ENCODE results near the gene ACOX1.

ACOX1 gene

DNA sequence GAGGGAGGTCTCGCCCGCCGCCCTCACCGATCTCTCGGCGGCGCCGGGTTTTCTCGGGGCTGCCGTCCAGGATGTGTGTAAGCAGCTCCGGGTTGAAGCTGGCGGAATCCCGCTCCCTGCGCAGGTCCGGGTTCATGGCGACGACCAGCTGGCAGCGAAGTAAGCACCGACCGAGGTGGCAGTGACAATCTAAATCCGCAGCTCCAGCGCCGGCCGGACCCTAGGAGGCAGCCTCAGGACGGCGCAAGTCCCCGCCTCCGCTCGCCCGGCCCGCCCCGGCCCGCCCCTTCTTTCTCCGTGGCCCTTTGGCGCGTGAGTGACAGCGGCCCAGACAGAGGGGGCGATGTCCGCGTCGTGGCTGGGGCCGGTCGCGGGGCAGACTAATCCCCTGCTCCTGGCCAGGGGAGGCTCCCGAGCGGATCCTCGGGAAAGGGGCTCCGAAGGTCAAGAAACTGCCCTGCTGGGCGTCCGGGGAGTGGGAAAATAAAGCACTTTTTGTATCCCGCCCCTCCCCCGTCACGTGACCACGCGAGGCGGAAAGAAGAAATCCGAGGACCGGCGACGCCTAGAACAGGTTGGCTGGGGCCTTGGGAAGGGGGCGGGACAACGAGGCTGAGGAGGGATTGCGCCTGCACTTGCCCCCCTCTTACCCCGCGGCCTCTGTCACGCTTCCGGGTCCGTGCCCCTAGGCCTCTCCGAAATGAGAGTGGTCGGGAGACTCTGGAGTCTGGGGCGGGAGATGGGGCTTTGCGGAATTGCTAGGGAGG lies at the start of gene ACOX1, which contains the start of gene TEN1:
Gene ACOX1, minus strand, starts transcription at position 229 of the 767 bp plus-strand sequence. Its CDS starts 93 bp downstream, at position 136.
Gene TEN1, plus strand, starts transcription at position 303 of the 767 bp plus-strand sequence. CDS start 6,953 bp downstream, outside the sequence.
- DNase-seq (ENCODE audit: low spot score) = peak; percentile 95

DNA sequence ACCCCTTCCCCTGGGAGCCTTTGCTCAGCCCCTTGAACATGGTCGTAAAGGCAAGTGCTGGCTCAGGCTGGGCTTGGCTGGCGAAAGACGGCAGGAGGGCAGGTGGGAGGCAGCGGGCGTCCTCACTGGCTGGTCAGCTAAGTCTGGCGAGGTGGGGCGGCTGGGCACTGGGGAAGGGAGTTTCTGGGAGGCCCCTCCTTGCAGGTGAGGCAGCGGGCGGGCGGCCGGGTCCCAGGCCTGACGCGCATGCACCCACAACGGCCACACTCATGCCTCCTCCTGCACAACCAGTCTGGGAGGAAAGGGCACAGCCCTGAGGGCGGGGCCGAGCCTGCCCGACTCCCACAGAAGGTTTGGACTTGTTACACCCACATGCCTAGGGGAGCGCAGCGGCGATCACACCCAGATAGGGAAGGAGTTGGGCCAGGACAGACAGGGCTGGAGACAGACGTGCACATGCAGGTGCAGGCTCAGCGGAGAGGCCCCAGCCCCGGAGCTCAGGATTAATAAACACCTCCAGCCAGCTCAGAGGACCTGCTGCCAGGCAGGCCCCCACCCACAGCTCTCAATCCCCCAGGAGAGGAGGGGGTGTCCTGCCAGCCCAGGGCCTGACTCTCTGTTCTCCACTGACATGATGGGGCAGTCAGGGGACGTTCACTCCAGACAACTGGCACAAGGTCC lies 48.3 kb upstream of the ACOX1 start, which contains the start of gene EVPL:
Gene EVPL, minus strand, starts transcription at position 148 of the 681 bp plus-strand sequence. Its CDS starts 108 bp downstream, at position 40.
- no peak for DNase-seq (ENCODE audit: low spot score)

DNA sequence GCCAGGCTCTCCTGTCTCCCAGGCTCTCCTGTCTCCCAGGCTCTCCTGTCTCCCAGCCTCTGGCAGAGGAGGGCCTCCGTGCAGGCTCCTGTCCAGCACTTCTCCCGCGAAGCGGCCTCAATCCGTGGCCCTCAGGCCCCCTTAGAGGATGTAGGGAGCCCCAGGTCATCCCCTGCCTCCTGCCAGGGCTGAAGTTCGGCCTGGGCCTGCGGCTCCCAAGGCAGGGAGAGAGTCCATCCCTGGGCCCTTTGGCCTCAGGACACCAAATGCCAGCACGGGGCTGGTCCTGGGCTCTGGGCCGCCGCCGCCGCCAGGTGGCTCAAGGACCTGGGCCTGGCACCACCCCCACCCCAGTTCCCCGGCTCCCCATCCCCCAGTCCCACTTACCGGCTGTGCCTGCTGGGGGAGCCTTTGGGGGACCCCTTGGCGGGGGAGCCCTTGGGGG lies 47.8 kb upstream of the ACOX1 start:
- DNase-seq (ENCODE audit: low spot score) = no peak

DNA sequence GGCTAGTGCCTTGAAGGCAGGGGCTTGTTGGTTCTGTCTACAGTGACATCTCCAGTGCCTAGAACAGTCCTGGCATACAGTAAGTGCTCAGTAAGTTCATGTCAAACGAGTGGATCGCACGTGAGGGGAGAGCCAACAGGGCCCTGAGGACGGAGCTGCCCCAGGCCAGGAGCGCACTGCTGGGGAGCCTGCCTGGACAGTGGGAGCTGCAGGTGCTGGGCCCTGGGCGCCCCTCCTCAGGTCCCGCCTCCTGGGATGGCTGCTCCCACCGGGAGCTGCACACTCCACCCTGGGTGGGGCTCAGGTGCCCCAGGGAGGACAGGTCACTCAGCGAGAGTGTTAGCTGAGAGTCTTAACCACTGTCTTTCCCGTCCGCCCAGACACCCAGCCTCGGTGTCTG lies 46.3 kb upstream of the ACOX1 start:
- DNase-seq (ENCODE audit: low spot score) = no peak

DNA sequence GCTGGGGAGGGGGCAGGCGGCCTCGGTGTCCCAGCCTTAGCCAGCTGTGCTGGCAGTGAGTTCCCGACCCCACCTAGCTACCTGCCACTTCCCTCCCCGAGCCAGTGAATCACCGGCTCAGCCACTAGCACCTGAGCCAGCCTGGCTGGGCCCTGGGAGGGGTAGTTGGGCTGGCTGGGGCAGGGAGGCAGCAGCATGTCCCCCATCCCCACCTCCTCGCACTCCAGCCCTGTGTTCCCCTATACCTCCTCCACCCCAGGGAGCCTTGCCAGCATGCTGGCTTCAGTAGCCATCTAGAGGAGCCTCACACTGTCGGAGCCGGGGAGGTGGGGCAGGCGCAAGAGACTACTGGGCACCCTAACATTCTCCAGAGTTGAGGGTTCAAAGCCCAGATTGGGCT lies 45.4 kb upstream of the ACOX1 start:
- no peak for DNase-seq (ENCODE audit: low spot score)

DNA sequence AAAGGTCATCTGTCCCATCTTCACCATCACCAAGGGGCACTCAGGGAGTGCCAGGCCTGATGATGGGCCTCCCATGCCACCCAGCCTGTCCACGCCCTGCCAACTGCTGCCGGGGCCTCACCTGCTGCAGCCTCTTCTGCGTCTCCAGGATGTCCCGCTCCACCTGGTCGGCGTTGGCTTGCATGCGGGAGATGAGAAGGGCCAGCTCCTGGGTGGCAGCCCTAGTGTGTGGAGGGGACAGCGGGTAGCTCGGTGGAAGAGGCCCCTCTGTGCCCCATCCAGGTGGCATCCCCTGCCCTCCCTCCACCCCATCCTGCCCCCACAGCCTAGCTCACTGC lies 44.9 kb upstream of the ACOX1 start:
- DNase-seq (ENCODE audit: low spot score) = no peak

DNA sequence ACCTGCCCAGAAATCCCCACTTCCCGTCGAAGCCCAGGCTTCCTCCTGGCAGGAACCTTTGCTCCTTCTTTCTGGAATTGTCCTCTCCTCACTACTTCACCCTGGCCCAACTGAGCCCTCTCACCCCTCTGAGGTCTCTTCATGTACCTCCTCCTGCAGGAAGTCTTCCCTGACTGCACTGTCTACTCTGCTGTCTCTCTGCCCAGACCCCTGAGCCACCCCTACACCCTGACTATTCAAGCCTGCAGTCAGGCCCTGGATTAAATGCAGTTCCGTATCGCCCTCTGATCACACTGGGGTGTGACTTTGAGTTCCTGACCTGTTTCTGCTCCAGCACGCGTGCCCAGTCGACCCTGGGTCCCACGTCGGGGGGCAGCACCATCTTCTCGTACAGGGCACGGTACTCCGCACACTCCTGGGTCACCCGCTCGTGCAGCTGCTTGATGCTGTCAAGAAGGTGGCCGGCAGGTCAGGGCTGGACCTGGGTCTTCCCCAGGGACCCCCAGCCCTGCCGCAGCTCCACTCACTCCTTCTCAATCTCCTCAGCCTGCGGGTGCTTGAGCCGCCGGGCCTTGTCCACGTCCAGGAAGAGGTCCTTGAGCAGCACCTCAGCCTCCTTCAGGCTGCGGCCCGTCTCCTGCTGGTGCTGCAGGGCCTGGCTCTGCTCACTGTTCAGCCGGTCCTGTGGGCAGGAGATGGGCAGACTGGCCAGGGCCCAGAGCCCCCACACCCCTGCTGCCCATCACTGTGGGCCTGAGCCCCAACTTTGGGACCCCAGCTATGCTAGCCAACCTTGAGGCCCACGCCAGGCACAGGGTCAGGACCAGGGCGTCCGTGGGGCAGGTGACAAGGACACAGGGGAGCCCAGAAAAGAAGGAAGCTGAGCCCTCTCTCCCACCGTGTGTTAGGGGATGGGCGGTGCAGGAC lies 44.3 kb upstream of the ACOX1 start:
- DNase-seq (ENCODE audit: low spot score) = no peak

DNA sequence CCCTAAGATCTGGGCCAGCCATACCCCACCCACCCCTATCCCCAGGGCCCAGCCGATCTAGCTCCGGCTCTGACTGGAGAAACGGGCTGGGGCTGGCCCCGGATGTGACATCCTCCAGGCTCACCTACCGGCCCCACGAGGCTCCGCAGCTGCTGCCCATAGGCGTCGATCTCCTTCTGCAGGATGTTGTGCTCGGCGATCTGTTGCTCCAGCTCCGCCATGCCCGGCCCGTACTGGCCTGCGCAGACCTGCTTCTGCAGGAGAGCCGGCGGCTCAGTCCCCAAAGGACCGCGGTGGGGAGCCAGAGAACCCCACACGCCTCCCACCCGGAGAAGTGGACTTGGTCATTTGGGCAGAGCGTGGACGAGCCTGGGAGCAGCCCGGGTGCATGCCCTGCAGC lies 43.3 kb upstream of the ACOX1 start:
- no peak for DNase-seq (ENCODE audit: low spot score)

DNA sequence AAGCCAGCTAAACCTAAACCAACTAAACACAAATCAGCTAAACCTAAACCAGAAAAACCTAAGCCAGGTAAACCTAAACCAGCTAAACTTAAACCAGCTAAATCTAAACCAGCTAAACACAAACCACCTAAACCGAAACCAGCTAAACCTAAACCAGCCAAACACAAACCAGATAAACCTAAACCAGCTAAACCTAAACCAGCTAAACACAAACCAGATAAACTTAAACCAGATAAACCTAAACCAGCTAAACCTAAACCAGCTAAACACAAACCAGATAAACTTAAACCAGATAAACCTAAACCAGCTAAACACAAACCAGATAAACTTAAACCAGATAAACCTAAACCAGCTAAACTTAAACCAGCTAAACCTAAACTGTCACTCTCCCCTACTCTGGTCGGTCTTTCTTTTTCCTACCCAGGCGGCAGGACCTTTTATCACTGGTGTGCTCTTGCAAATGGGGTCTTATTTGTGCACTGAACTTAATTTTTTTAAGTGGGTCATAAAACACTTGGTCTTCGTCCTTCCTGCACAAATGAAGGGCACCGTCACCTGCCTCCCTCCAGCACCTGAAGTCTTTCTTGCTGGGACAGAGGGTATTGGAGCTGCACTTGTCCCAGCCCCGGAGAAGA lies 41.0 kb upstream of the ACOX1 start:
- DNase-seq (ENCODE audit: low spot score) = no peak

DNA sequence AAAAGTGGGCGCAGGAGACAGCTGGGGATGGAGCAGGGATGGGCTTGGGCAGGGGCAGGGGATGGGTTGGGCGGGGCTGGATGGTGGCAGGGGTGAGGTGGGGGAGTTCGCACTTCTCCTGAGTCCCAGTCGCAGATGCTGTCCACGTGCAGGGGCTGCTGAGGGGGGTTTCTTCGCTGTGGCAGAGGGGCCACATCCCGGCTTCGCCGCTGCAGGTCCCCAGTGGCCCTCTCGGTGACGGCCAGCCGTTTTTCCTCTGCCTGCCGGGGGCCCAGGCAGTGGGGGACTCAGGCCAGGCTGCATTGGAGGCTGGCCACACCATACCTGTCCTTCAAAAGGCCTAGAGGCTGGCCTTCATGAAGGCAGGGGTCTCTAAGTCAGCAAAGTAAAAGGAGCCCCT lies 39.8 kb upstream of the ACOX1 start:
- DNase-seq (ENCODE audit: low spot score) = no peak

DNA sequence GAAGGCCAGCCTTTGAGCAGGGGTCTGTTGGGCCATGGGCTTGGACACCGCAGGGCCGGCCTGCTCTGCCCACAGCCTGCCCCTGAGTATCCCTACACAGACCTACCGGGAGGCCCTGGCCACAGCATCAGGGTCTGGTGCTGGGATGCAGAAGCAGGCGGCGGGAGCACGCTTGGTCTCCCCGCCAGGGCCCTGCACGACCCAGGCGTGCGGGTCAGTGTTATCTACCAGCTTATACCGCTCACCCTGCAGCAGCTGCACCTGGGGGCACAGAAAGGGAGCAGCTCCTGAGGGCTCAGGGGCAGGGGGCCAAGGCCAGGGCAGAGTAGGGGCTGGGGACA lies 39.3 kb upstream of the ACOX1 start:
- no peak for DNase-seq (ENCODE audit: low spot score)

DNA sequence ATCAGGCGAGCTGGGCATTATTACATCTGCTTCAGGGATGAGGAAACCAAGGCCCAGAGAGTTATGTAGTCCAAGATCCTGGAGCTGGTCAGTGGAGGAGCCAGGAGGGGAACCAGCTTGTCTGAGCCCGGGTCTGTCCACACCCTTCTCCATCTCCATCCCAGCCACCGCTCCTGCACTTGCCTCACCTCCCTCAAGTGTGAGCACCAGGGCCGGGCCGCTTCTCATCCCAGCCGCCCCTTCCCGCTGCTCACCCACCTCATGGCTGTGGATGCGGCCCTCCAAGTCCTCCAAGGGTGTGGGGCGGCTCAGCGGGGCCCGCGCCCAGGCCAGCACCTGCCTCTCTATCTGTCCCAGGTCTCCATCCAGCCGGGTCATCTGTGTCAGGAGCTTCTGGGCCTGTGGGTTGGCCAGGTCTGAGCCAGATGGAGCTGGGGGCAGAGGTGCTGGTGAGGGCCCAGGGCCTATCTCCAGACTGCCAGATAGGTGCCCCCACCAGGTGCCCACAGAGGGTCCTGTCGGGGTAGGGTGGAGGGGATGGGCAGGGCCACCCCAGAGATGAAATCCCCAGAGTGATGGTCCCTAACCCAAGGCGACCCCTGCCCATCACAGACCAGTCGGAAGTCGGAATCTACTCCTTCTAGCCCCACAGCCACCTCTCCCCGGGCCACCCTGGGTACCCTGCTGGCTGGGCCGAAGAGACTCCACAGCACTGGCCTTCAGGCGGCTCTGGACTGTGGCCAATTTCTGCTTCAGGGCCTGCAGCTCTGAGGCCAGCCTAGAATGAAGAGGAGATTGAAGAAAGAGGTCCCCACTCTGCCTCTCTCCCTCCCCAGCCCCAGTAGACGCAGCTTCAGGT lies 38.7 kb upstream of the ACOX1 start:
- DNase-seq (ENCODE audit: low spot score) = no peak

DNA sequence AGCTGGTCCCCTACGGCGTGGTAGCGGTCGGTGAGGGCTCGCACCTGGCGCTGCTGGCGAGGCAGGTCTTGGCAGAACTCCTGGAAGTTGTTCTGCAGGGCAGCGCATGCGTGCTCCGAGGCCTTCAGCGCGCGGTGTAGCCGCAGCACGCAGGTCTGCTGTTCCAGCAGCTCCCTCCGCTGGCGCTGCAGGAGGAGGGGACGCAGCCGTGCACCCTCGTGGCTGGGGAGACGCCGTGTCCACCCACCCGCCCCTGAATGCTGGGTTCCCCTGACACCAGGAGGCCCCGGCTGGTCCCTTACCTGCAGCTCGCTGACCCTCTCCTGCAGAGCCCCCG lies 35.9 kb upstream of the ACOX1 start:
- DNase-seq (ENCODE audit: low spot score) = no peak

DNA sequence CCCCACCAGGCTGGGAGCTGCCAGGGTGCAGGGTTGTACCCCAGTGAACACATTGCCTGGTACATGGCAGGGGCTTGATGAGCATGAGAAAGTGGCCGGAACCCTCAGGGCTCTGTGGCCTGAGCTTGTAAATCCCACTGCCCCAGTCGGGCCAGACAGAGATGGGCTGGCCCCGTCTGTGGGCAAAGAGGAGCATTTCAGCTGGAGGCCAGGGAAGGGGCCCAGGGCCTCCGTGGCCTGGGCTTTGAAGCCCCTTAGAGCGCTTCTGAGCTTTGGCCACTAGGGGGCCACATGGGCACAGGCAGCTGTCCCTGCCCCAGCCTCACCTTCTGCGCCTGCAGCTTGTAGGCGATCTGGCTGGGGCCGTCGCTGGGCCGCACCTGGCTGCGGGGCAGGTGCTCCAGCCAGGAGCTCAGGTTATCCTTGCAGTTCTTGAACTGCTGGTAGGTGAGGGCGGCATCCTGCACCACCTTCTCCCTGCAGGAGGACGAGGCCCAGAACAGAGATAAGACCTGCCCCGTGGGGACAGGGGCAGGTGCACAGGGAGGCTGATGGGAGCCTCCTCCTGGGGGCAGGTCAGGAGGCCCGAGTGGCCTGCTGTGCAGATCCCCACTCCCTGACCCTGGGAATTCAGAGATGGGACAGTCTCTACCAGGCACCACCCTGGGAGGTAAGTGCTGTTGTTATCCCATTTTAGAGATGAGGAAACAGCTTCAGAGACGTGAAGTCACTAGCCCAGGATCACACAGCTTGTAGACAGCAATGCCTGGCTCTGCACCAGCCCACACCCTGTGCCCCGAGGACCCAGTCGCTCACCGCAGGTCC lies 35.3 kb upstream of the ACOX1 start:
- DNase-seq (ENCODE audit: low spot score) = peak; percentile 81

DNA sequence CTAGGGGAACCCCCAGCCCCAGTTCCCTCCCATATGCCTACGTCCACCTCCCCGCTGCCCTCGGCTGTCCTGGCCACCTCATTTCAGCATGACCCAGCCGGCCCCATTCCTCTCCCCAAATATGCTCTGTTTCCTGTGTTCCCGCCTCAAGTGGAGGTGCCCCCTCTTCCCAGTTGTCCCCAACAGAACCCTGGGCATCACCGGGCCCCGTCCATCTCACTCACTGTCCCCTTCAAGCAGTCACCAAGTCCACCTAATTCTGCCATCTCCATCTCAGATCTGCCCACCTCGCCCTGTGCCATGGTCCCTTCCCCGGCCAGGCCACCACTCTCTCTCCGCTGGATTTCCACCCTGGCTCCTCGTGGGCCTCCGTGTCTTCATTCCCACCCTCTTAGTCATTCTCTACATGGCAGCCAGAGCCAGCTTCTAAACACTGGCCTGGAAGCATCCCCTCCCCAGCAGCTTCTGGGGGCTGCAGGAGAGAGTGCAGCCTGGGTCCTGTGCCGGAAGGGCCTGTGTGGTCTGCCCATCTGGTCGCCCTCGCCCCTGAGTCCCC lies 34.5 kb upstream of the ACOX1 start:
- no peak for DNase-seq (ENCODE audit: low spot score)

DNA sequence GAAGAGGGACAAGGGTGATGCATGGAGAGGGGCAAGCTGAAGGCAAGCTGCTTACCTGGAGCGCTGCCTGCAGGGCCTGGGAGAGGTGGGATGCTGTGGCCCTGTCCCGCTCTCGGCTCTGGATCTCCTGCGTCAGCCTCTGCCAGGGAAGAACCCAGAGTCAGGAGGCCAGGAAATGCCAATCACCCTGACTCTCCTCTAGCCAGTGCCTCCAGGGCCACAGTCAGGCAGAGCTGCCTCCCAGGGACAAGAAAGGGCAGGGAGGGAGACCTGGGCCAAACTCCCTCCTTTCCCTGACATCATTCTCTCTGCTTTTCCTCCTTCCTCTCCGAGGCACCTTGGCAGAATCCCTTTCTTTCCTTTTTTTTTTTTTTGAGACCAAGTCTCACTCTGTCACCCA lies 33.0 kb upstream of the ACOX1 start:
- DNase-seq (ENCODE audit: low spot score) = no peak

DNA sequence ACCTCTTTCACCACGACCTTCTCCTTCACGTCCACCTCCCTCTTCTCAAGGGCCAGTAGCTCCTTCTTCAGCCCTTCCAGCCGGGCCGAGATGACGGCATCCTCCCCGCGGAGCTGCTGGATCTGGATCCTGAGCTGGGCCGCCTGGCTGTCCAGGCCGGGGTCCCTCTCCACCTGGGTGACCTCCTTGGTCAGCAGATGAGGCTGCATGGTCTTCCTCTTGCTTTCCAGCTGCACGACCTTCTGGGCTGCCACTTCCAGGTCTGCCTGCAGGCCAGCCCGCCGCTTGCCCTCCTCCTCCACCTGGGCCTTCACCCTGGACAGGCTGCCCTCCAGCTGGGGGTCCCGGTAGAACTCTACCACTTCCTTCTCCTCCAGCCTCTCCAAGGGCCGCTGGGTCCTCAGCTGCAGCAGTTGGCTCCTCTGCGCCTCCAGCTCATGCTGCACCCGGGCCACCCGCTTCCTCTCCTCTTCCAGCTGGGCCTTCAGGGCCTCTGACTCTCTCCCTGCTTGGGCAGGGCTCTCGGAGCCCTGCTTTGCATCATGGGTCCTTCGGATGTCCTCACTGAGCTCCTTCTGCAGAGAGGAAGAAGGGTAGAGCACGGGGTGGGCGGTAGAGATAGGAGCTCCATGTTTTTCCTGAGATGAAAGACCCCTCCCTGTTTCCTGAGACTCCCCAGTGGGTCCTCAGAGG lies 31.1 kb upstream of the ACOX1 start:
- no peak for DNase-seq (ENCODE audit: low spot score)

DNA sequence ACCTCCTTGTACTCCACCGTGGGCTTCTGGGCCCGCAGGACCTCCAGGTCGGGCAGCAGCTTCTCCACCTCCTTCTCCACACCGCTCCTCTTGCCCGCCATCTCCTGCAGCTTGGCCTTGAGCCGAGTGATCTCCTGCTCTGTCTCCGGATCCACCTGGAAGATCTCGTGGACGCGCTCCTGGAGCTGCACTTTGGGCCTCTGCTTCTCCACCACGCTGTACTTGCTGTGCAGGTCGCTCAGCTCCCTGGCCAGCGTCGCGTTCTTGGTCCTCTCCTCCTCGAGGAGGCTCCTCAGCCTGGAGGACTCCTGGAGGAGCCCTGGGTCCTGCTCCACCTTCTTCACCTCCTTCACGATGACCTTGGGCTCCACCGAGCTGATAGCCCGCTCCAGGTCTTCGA lies 30.5 kb upstream of the ACOX1 start:
- DNase-seq (ENCODE audit: low spot score) = no peak

Data from CD4-positive, alpha-beta T cell treated with Interleukin-6 at 100 ng/mL for 8 hours (primary cell).